Measurements from ENCODE around the gene AHCY. TPM values are rescaled to one million over a fixed set of nuclear protein-coding genes. Genes with fewer than 3 reads are reported as not detected.
A peak's percentile ranks its signal among the peaks of the same experiment; 100 is the strongest.

Gene AHCY
- total RNA-seq, 3 donors from 2014 or later, result 71.5 to 98.6 (median 74.3) TPM

DNA sequence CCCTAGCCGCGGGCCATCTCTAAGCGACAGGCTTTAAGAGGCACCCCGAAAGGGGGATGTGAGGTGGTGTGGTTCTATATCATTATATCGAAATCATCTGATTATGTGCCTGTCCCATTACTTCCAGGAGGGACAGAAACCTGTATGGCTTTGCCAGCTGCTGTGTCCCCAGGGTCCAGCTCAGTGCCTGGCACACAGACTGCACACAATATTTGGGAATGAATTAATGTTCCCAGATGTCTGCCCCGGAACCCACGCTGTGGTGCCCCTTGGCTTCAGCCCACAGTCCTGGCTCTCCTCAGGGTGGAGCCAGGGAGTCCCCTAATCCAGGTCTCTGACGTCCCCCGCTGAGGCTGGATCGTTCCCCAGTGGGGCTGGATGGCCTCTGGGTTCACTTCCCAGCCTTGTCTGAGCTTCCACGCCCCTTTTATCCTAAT, 8.9 kb upstream of the AHCY start:
- ATAC-seq, result peak; percentile 27

DNA sequence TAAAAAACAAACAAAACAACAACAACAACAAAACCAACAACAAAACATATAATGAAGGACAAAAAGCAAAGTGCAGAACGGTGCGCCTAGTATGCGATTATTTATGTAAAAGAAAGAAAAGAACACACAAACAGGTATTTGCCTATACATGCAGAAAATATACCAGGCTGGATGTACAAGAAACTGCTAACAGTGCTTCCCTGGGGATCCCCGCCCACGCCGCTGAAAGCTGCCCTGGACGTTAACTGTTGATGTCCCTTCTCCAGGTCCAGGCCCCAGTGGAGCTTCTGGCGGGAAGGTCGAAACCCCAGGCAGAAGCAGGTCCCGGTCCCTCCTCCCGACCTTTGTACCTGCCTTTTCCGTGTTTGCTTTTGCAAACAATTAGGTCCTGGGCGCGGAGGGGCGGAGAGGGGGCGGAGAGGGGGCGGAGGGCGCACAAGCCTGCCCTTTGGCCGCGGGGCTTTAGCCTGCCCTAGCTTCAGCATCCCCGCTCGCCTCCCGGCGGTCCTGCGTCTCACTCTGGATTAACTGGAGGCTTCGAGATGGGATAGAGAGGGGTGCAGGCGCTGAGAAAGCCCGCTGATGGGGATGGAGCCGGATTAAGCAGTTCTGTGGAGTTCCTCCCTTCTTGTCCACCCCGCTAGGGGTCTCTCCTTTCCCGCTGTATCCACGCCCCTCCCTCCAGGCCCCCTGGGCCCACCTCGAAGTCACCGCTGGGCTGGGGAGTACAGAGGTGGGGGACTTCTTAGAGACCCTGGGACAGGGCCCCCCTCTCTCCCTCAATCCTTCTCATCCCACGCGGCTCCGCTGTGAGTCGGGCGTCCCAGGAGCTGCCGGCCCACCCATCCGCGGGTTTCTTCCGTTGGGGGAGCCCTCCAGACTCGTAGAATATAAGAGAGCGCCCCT, 8.2 kb upstream of the AHCY start:
- H3K36me3 ChIP-seq (ENCODE audit: low read depth), result no peaks in the 10 kb centered on the region
- H3K9me3 ChIP-seq, result no peaks in the 10 kb centered on the region
- peaks cover 22% of the 10 kb centered on the region for H3K4me1 ChIP-seq (ENCODE audit: low read depth)
- DNase-seq (peak; percentile 87 to 91 (median 87)), ATAC-seq (peak; percentile 83)
- TF ChIP-seq, protein P1, sequence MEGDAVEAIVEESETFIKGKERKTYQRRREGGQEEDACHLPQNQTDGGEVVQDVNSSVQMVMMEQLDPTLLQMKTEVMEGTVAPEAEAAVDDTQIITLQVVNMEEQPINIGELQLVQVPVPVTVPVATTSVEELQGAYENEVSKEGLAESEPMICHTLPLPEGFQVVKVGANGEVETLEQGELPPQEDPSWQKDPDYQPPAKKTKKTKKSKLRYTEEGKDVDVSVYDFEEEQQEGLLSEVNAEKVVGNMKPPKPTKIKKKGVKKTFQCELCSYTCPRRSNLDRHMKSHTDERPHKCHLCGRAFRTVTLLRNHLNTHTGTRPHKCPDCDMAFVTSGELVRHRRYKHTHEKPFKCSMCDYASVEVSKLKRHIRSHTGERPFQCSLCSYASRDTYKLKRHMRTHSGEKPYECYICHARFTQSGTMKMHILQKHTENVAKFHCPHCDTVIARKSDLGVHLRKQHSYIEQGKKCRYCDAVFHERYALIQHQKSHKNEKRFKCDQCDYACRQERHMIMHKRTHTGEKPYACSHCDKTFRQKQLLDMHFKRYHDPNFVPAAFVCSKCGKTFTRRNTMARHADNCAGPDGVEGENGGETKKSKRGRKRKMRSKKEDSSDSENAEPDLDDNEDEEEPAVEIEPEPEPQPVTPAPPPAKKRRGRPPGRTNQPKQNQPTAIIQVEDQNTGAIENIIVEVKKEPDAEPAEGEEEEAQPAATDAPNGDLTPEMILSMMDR (IDR thresholded peaks at IDR 0.05), result no peak
- H3K4me3 ChIP-seq, result no peak overlapping the region
- intact Hi-C loops (cut with DNase I, micrococcal nuclease), result loop anchor here in 1 of 2 donors (10.0 kb wide), 1 partner anchor 73 kb away; no protein-coding TSS in a partner anchor

More for the DNA sequence above, 8.9 kb upstream of the AHCY start:
- no peaks in the 10 kb centered on the region for H3K9me3 ChIP-seq
- H3K4me3 ChIP-seq, result no peak overlapping the region
- DNase-seq, result peak; percentile 34 to 57 (median 55)
- TF ChIP-seq, protein P1 (IDR thresholded peaks at IDR 0.05), result no peak
- peaks cover 22% of the 10 kb centered on the region for H3K4me1 ChIP-seq (ENCODE audit: low read depth)
- H3K36me3 ChIP-seq (ENCODE audit: low read depth), result no peaks in the 10 kb centered on the region
- intact Hi-C loops (cut with DNase I, micrococcal nuclease), result loop anchor here in 1 of 2 donors (10.0 kb wide), 1 partner anchor 73 kb away; no protein-coding TSS in a partner anchor

DNA sequence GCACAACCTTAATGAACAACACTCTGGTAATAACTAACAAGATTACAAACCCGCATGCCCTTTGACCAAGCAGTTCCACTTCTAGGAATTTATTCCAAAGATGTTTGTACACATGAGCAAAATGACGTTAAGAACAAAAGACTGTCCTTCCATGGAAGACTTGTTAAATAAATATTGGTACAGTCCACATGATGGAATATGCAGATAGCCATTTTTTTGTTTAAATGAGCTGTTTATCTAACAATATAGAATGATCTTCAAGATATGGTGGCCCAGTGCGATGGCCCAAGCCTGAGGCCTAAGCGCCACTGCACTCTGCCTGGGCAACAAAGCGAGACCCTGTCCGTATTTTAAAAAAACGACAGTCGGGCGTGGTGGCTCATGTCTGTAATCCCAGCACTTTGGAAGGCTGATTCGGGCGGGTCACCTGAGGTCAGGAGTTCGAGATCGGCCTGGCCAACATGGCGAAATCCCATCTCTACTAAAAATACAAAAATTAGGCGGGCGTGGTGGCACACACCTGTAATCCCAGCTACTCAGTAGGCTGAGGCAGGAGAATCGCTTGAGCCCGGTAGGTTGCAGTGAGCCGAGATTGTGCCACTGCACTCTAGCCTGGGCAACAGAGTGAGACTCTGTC, 7.4 kb upstream of the AHCY start:
- DNase-seq (peak in 2 of 3 donors; percentile 36 to 42), ATAC-seq (peak; percentile 13)
- Histone ChIP-seq H3K36me3 (ENCODE audit: low read depth) (no peaks in the 10 kb centered on the region), H3K4me3 (no peak overlapping the region), H3K4me1 (ENCODE audit: low read depth) (peaks cover 22% of the 10 kb centered on the region), H3K9me3 (no peaks in the 10 kb centered on the region)
- intact Hi-C loops (cut with DNase I, micrococcal nuclease), result loop anchor here in 1 of 2 donors (10.0 kb wide), 1 partner anchor 74 kb away; no protein-coding TSS in a partner anchor
- TF ChIP-seq, protein P1 (IDR thresholded peaks at IDR 0.05), result no peak

DNA sequence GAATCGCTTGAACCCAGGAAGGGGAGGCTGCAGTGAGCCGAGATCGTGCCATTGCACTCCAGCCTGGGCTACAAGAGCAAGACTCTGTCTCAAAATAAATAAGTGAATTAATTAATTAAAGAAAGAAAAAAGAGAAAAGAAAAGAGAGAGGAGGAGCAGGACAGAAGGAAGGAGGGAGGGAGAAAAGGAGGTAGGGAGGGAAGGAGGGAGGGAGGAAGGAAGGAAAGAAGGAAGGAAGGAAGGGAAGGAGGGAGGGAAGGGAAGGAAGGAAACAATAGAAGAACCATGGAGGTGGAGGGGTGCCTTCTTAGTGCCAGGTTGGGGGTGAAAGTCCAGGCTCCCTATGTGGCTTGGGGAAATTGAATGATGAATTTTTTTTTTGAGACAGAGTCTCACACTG, 6.5 kb upstream of the AHCY start:
- H3K4me3 ChIP-seq, result no peak overlapping the region
- no peaks in the 10 kb centered on the region for H3K9me3 ChIP-seq
- H3K4me1 ChIP-seq (ENCODE audit: low read depth), result peaks cover 22% of the 10 kb centered on the region
- ATAC-seq (no peak), DNase-seq (no peak)
- H3K36me3 ChIP-seq (ENCODE audit: low read depth), result no peaks in the 10 kb centered on the region
- intact Hi-C loops (cut with DNase I, micrococcal nuclease), result loop anchor here in 1 of 2 donors (10.0 kb wide), 1 partner anchor 75 kb away; no protein-coding TSS in a partner anchor
- TF ChIP-seq, protein P1 (IDR thresholded peaks at IDR 0.05), result no peak

DNA sequence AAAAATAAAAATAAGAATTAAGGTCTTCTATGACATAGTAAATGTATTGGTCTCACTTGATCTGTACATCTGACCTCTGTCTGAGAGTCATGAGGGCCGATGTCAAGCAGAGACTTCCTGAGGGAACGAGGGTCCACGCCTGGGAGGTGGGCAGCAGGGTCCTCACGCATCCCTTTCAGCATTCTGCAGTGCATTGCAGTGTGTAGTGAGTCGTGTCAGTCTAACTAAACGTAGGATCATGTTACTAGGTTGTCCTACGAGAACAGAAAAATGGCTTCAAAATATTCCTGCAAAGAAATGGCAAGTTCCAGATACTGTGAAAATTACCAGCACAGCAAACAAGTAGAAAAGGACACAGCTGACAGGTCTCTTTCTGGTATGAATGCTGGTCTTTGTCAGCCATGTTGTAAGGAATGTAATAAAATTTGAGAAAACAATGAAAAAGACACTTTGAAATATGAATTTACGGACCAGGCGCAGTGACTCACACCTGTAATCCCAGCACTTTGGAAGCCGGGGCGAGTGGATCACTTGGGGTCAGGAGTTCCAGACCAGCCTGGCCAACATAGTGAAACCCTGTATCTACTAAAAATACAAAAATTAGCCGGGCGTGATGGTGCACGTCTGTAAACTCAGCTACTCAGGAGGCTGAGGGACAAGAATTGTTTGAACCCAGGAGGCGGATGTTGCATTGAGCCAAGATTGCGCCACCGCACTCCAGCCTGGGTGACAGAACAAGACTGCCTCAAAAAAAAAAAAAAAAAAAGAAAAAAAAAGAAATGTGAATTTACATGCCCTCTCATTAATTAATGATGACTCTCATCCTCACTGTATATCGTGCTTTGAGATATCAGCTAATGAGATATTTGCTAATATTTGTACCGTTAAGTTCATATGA, 2.4 kb upstream of the AHCY start:
- ATAC-seq (no peak), DNase-seq (no peak)
- Histone ChIP-seq H3K9me3 (no peaks in the 10 kb centered on the region), H3K4me1 (ENCODE audit: low read depth) (peaks cover 31% of the 10 kb centered on the region), H3K36me3 (ENCODE audit: low read depth) (no peaks in the 10 kb centered on the region), H3K4me3 (no peak overlapping the region)
- TF ChIP-seq, protein P1 (IDR thresholded peaks at IDR 0.05), result no peak
- intact Hi-C loops (cut with DNase I, micrococcal nuclease), result no loop called here
